ENCODE results near the gene MAP4. TPM values are rescaled to one million over a fixed set of nuclear protein-coding genes. Genes with fewer than 3 reads are reported as not detected.

The MAP4 gene
- total and polyA plus RNA-seq, 2 of the 13 experiments (the other 11 are each of a cell fraction or from before 2014, with no cell fraction given) = 33.1 to 38.7 TPM

DNA sequence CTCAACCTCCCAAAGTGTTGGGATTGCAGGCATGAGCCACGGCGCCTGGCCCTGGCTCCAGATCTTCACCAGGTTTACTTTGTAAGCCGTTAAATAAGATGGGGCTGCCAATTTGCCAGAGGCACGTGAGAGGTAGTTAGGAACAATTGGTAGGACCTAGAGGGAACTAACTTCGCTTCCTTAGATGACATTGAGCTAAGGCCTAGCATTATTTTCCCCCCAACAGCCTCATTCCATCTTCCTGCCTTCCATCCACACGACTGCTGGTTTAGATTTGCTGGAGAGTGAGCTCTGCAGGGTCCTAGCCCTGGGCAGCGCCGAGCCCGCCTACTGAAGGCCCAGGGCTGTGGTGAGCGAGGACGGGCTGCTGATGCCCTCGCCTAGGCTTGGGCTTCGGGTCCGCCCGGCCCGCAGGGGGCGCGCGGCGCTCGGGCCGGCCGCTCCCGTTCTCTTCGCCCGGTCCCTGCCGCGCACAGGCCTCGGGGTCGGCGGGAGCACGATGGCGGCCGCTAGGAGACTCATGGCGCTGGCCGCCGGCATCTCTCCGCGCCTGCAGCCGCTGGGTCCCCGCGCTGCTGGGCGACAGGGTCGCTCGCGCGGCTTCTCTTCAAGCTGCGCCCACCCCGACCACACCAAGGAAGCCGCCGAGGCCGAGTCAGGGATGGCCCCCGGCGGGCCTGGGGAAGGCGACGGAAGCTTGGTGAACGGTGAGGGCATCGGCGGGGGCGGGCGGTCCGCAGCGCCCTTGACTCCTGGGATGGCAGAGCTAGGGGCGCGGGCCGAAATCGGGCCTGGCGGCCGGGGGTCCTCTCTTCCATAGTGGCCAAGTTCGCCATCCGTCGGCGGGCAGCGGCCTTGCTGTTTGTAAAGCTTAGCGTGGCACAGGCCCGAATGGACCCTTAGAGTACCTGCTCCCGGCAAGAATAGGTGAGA is 191.4 kb downstream of the MAP4 start (continued):
- no peak; the same call in 1 of the 2 replicates for TF ChIP-seq ZNF101 (CRISPR knock-in tag; IDR thresholded peaks at IDR 0.05; ENCODE audit: borderline replicate concordance, low read depth)
- TF ChIP-seq SALL2 (CRISPR knock-in tag; IDR thresholded peaks at IDR 0.05) = peak; percentile 93
- TF ChIP-seq CREM (IDR thresholded peaks at IDR 0.05) = no peak
- TF ChIP-seq CREM (CRISPR knock-in tag; IDR thresholded peaks at IDR 0.05) = no peak
- TF ChIP-seq ZC3H13 (CRISPR knock-in tag; IDR thresholded peaks at IDR 0.05) = peak; percentile 50; the same call in 1 of the 2 replicates
- TF ChIP-seq, protein P1, sequence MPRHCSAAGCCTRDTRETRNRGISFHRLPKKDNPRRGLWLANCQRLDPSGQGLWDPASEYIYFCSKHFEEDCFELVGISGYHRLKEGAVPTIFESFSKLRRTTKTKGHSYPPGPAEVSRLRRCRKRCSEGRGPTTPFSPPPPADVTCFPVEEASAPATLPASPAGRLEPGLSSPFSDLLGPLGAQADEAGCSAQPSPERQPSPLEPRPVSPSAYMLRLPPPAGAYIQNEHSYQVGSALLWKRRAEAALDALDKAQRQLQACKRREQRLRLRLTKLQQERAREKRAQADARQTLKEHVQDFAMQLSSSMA (CRISPR knock-in tag; IDR thresholded peaks at IDR 0.05) = peak; percentile 91
- TF ChIP-seq, protein P2, sequence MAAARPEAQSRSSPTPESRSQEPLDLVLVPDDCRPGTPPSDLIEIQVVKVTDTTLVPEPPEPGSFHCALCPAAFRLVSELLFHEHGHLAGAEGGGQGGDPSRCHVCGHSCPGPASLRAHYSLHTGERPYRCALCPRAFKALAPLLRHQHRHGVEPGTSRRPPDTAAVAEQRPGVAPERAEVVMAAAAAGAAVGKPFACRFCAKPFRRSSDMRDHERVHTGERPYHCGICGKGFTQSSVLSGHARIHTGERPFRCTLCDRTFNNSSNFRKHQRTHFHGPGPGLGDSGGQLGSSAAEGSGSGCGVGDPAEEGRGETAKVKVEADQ (CRISPR knock-in tag; IDR thresholded peaks at IDR 0.05; ENCODE audit: borderline replicate concordance) = peak; percentile 87; the same call in 1 of the 2 replicates
- peak; percentile 67; the same call in 1 of the 2 replicates for TF ChIP-seq TGIF2 (CRISPR knock-in tag; IDR thresholded peaks at IDR 0.05)
- TF ChIP-seq, protein P3, sequence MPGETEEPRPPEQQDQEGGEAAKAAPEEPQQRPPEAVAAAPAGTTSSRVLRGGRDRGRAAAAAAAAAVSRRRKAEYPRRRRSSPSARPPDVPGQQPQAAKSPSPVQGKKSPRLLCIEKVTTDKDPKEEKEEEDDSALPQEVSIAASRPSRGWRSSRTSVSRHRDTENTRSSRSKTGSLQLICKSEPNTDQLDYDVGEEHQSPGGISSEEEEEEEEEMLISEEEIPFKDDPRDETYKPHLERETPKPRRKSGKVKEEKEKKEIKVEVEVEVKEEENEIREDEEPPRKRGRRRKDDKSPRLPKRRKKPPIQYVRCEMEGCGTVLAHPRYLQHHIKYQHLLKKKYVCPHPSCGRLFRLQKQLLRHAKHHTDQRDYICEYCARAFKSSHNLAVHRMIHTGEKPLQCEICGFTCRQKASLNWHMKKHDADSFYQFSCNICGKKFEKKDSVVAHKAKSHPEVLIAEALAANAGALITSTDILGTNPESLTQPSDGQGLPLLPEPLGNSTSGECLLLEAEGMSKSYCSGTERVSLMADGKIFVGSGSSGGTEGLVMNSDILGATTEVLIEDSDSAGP (CRISPR knock-in tag; IDR thresholded peaks at IDR 0.05; ENCODE audit: borderline replicate concordance) = peak; percentile 64
- TF ChIP-seq, protein P4, sequence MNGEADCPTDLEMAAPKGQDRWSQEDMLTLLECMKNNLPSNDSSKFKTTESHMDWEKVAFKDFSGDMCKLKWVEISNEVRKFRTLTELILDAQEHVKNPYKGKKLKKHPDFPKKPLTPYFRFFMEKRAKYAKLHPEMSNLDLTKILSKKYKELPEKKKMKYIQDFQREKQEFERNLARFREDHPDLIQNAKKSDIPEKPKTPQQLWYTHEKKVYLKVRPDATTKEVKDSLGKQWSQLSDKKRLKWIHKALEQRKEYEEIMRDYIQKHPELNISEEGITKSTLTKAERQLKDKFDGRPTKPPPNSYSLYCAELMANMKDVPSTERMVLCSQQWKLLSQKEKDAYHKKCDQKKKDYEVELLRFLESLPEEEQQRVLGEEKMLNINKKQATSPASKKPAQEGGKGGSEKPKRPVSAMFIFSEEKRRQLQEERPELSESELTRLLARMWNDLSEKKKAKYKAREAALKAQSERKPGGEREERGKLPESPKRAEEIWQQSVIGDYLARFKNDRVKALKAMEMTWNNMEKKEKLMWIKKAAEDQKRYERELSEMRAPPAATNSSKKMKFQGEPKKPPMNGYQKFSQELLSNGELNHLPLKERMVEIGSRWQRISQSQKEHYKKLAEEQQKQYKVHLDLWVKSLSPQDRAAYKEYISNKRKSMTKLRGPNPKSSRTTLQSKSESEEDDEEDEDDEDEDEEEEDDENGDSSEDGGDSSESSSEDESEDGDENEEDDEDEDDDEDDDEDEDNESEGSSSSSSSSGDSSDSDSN (CRISPR knock-in tag; IDR thresholded peaks at IDR 0.05) = peak; percentile 97
- peak; percentile 86 for TF ChIP-seq KDM5A (IDR thresholded peaks at IDR 0.05; ENCODE audit: borderline replicate concordance, low read length)
- TF ChIP-seq, protein P5, sequence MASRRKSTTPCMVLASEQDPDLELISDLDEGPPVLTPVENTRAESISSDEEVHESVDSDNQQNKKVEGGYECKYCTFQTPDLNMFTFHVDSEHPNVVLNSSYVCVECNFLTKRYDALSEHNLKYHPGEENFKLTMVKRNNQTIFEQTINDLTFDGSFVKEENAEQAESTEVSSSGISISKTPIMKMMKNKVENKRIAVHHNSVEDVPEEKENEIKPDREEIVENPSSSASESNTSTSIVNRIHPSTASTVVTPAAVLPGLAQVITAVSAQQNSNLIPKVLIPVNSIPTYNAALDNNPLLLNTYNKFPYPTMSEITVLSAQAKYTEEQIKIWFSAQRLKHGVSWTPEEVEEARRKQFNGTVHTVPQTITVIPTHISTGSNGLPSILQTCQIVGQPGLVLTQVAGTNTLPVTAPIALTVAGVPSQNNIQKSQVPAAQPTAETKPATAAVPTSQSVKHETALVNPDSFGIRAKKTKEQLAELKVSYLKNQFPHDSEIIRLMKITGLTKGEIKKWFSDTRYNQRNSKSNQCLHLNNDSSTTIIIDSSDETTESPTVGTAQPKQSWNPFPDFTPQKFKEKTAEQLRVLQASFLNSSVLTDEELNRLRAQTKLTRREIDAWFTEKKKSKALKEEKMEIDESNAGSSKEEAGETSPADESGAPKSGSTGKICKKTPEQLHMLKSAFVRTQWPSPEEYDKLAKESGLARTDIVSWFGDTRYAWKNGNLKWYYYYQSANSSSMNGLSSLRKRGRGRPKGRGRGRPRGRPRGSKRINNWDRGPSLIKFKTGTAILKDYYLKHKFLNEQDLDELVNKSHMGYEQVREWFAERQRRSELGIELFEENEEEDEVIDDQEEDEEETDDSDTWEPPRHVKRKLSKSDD (CRISPR knock-in tag; IDR thresholded peaks at IDR 0.05; ENCODE audit: low read depth) = peak; percentile 94
- no peak for TF ChIP-seq MIER2 (CRISPR knock-in tag; IDR thresholded peaks at IDR 0.05)
- TF ChIP-seq HNRNPH1 (optimal IDR thresholded peaks at IDR 0.05; ENCODE audit: low read depth, low read length) = no peak
- TF ChIP-seq, protein P6, sequence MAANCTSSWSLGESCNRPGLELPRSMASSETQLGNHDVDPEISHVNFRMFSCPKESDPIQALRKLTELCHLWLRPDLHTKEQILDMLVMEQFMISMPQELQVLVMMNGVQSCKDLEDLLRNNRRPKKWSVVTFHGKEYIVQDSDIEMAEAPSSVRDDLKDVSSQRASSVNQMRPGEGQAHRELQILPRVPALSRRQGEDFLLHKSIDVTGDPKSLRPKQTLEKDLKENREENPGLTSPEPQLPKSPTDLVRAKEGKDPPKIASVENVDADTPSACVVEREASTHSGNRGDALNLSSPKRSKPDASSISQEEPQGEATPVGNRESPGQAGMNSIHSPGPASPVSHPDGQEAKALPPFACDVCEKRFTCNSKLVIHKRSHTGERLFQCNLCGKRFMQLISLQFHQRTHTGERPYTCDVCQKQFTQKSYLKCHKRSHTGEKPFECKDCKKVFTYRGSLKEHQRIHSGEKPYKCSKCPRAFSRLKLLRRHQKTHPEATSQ (CRISPR knock-in tag; IDR thresholded peaks at IDR 0.05; ENCODE audit: borderline replicate concordance) = peak; percentile 82; the same call in 1 of the 2 replicates
- TF ChIP-seq FIP1L1 (IDR thresholded peaks at IDR 0.05; ENCODE audit: borderline replicate concordance, insufficient read depth, low read depth, low read length) = no peak
- no peak for TF ChIP-seq NBN (conservative IDR thresholded peaks at IDR 0.05)
- TF ChIP-seq SP140L (CRISPR knock-in tag; IDR thresholded peaks at IDR 0.05; ENCODE audit: borderline replicate concordance) = no peak
